Suprapubic skin (tissue), 4 donors: ENCODE measurements around the gene FBXO21.

ENCODE experiments used
- POLR2A ChIP-seq, 2 donors: fragments of 450-650 bp; IDR thresholded peaks; one replicate each; pipeline ENCODE4 v1.6.1; 2017; ENCODE audit warnings: antibody characterized with exemption in 2 of 2, mild to moderate bottlenecking in 2 of 2, moderate library complexity in 2 of 2
- POLR2AphosphoS5 ChIP-seq, 3 donors: sonication (generic); formaldehyde crosslinking; IDR thresholded peaks; one replicate each; pipeline ENCODE4 v1.6.1; 2017; ENCODE audit warnings: antibody characterized with exemption in 3 of 3
- TF ChIP-seq, protein P1 (sequence below), 2 donors: fragments of 200-600 bp in 1 of 2; fragments of 450-650 bp in 1 of 2; sonication (generic) in 1 of 2; IDR thresholded peaks; one replicate each; pipeline ENCODE4 v1.5.1; 2016 to 2019; ENCODE audit warnings: antibody characterized with exemption in 2 of 2, mild to moderate bottlenecking in 1 of 2, moderate library complexity in 1 of 2

DNA sequence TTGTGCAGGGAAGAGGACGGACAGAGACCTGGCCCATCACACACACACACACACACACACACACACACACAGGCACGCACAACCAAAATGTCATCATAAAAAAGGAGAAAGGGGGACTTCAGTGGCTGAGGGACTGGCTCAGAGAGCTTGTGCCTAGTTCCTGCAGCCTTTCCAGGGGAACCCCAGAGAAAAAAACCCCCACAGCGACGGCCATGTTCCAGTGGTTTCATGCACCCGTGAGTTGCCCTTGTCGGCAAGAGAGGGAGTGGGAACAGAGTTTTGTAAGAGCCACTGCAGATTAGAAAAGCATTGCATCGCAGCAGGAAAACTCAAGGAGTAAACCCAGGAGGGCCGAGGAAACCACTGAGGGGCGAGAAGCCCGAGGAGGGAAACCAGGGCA lies 24.5 kb upstream of the FBXO21 start:
- TF ChIP-seq POLR2A (IDR thresholded peaks at IDR 0.05) (no peak), POLR2AphosphoS5 (IDR thresholded peaks at IDR 0.05) (no peak)
- TF ChIP-seq, protein P1, sequence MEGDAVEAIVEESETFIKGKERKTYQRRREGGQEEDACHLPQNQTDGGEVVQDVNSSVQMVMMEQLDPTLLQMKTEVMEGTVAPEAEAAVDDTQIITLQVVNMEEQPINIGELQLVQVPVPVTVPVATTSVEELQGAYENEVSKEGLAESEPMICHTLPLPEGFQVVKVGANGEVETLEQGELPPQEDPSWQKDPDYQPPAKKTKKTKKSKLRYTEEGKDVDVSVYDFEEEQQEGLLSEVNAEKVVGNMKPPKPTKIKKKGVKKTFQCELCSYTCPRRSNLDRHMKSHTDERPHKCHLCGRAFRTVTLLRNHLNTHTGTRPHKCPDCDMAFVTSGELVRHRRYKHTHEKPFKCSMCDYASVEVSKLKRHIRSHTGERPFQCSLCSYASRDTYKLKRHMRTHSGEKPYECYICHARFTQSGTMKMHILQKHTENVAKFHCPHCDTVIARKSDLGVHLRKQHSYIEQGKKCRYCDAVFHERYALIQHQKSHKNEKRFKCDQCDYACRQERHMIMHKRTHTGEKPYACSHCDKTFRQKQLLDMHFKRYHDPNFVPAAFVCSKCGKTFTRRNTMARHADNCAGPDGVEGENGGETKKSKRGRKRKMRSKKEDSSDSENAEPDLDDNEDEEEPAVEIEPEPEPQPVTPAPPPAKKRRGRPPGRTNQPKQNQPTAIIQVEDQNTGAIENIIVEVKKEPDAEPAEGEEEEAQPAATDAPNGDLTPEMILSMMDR (IDR thresholded peaks at IDR 0.05) = no peak
